NCI-H1048 (cell line): ENCODE results near the gene NKAIN2.
"Not testable (repeated sequence)": the region's sequence is repeated elsewhere in the genome, so short reads cannot be mapped to it uniquely, and the experiment has no call there.

ENCODE experiments used
- DNase-seq: peaks from one replicate; lab custom pipeline; 2025; lab: John Stamatoyannopoulos, UW

The NKAIN2 gene

GRCh38 chr6:124679387-124679786 lies 875.7 kb downstream of the NKAIN2 start:
- DNase-seq = no peak

GRCh38 chr6:124682751-124683150 lies 879.1 kb downstream of the NKAIN2 start:
- no peak for DNase-seq

- no peak for DNase-seq
Observed at GRCh38 chr6:124683507-124683906, 879.8 kb downstream of the NKAIN2 start.

- no peak for DNase-seq
Observed at GRCh38 chr6:124684621-124685020, 881.0 kb downstream of the NKAIN2 start.

- DNase-seq = no peak
Observed at GRCh38 chr6:124688369-124688768, 884.7 kb downstream of the NKAIN2 start.

GRCh38 chr6:124694139-124694705 lies 890.6 kb downstream of the NKAIN2 start:
- no peak for DNase-seq

GRCh38 chr6:124699038-124699437 lies 895.4 kb downstream of the NKAIN2 start:
- DNase-seq = no peak

GRCh38 chr6:124703541-124703940 lies 899.9 kb downstream of the NKAIN2 start:
- no peak for DNase-seq

- DNase-seq = not testable (repeated sequence)
Observed at GRCh38 chr6:124712532-124712931, 908.9 kb downstream of the NKAIN2 start.

GRCh38 chr6:124714728-124715127 lies 911.1 kb downstream of the NKAIN2 start:
- no peak for DNase-seq

- DNase-seq = no peak
Observed at GRCh38 chr6:124719913-124720312, 916.2 kb downstream of the NKAIN2 start.

GRCh38 chr6:124721331-124721730 lies 917.7 kb downstream of the NKAIN2 start:
- no peak for DNase-seq

- DNase-seq = no peak
Observed at GRCh38 chr6:124722141-124722878, 918.6 kb downstream of the NKAIN2 start.

- no peak for DNase-seq
Observed at GRCh38 chr6:124723671-124724070, 920.0 kb downstream of the NKAIN2 start.

GRCh38 chr6:124737804-124738203 lies 934.1 kb downstream of the NKAIN2 start:
- not testable (repeated sequence) for DNase-seq

GRCh38 chr6:124738482-124738881 lies 934.8 kb downstream of the NKAIN2 start:
- no peak for DNase-seq

GRCh38 chr6:124741341-124741740 lies 937.7 kb downstream of the NKAIN2 start:
- DNase-seq = no peak

GRCh38 chr6:124742971-124743370 lies 939.3 kb downstream of the NKAIN2 start:
- no peak for DNase-seq

- no peak for DNase-seq
Observed at GRCh38 chr6:124743420-124743819, 939.8 kb downstream of the NKAIN2 start.

GRCh38 chr6:124747349-124747748 lies 943.7 kb downstream of the NKAIN2 start:
- DNase-seq = no peak

GRCh38 chr6:124748778-124749177 lies 945.1 kb downstream of the NKAIN2 start:
- no peak for DNase-seq

GRCh38 chr6:124753001-124753400 lies 949.3 kb downstream of the NKAIN2 start:
- no peak for DNase-seq

GRCh38 chr6:124753562-124754105 lies 950.0 kb downstream of the NKAIN2 start:
- peak; percentile 29 for DNase-seq

GRCh38 chr6:124755321-124755720 lies 951.7 kb downstream of the NKAIN2 start:
- no peak for DNase-seq
